ACC112 (cell line): ENCODE data around the gene PLCL1.
A peak's percentile ranks its signal among the peaks of the same experiment; 100 is the strongest.

Source experiments
- H2AFZ ChIP-seq: fragments of 200-600 bp; sonication (generic); one replicate; pipeline ENCODE4 v1.6.0; 2017; ENCODE audit warnings: antibody characterized with exemption, low read length; ENCODE audit not compliant: unreplicated experiment
- H3K27ac ChIP-seq: fragments of 200-600 bp; sonication (generic); 2 replicates; pipeline ENCODE4 v1.5.1; 2014; ENCODE audit warnings: low read depth, mild to moderate bottlenecking, antibody characterized with exemption, low read length, moderate library complexity
- H3K27me3 ChIP-seq: fragments of 200-600 bp; sonication (generic); 2 replicates; pipeline ENCODE4 v1.6.1; 2014; ENCODE audit warnings: mild to moderate bottlenecking, antibody characterized with exemption, low read length, moderate library complexity, mixed read lengths; ENCODE audit not compliant: insufficient read depth
- H3K36me3 ChIP-seq: fragments of 200-600 bp; sonication (generic); 2 replicates; pipeline ENCODE4 v1.6.1; 2016; ENCODE audit warnings: mild to moderate bottlenecking, antibody characterized with exemption, low read length, moderate library complexity, mixed read lengths; ENCODE audit not compliant: insufficient read depth
- H3K4me1 ChIP-seq: fragments of 200-600 bp; sonication (generic); one replicate; pipeline ENCODE4 v1.6.1; 2016; ENCODE audit warnings: low read length, mixed read lengths; ENCODE audit not compliant: insufficient read depth, unreplicated experiment, control insufficient read depth
- H3K4me3 ChIP-seq: fragments of 200-600 bp; sonication (generic); 2 replicates; pipeline ENCODE4 v1.5.1; 2014; ENCODE audit warnings: mild to moderate bottlenecking, low read depth, low read length
- H3K79me2 ChIP-seq: fragments of 200-600 bp; sonication (generic); one replicate; pipeline ENCODE4 v1.6.0; 2016; ENCODE audit warnings: low read length; ENCODE audit not compliant: control insufficient read depth, unreplicated experiment, insufficient read depth

The PLCL1 gene

GRCh38 chr2:197993363-197993762 is 189.0 kb downstream of the PLCL1 start:
- H2AFZ ChIP-seq = no peak overlapping the region
- H3K27ac ChIP-seq = no peak overlapping the region
- no peaks in the 10 kb centered on the region for H3K27me3 ChIP-seq
- H3K36me3 ChIP-seq = no peaks in the 10 kb centered on the region
- no peaks in the 10 kb centered on the region for H3K79me2 ChIP-seq
- no peaks in the 10 kb centered on the region for H3K4me1 ChIP-seq
- H3K4me3 ChIP-seq = no peak overlapping the region

- no peaks in the 10 kb centered on the region for H3K36me3 ChIP-seq
- H3K27ac ChIP-seq = no peak overlapping the region
- no peak overlapping the region for H3K4me3 ChIP-seq
- H3K4me1 ChIP-seq = no peaks in the 10 kb centered on the region
- no peaks in the 10 kb centered on the region for H3K79me2 ChIP-seq
- no peak overlapping the region for H2AFZ ChIP-seq
- H3K27me3 ChIP-seq = no peaks in the 10 kb centered on the region
Observed at GRCh38 chr2:197993830-197994229, 189.4 kb downstream of the PLCL1 start.

- H3K4me3 ChIP-seq = no peak overlapping the region
- H3K27ac ChIP-seq = no peak overlapping the region
- no peaks in the 10 kb centered on the region for H3K4me1 ChIP-seq
- H2AFZ ChIP-seq = no peak overlapping the region
- no peaks in the 10 kb centered on the region for H3K36me3 ChIP-seq
- H3K79me2 ChIP-seq = no peaks in the 10 kb centered on the region
- no peaks in the 10 kb centered on the region for H3K27me3 ChIP-seq
Observed at GRCh38 chr2:197994751-197995150, 190.4 kb downstream of the PLCL1 start.

GRCh38 chr2:197996583-197996982 is 192.2 kb downstream of the PLCL1 start:
- Histone ChIP-seq H2AFZ (no peak overlapping the region), H3K4me1 (no peaks in the 10 kb centered on the region), H3K27ac (no peak overlapping the region), H3K4me3 (no peak overlapping the region), H3K79me2 (no peaks in the 10 kb centered on the region), H3K27me3 (no peaks in the 10 kb centered on the region), H3K36me3 (no peaks in the 10 kb centered on the region)

GRCh38 chr2:197997083-197997541 is 192.7 kb downstream of the PLCL1 start:
- H3K4me1 ChIP-seq = no peaks in the 10 kb centered on the region
- no peak overlapping the region for H3K4me3 ChIP-seq
- no peaks in the 10 kb centered on the region for H3K27me3 ChIP-seq
- H3K27ac ChIP-seq = no peak overlapping the region
- no peaks in the 10 kb centered on the region for H3K79me2 ChIP-seq
- H3K36me3 ChIP-seq = no peaks in the 10 kb centered on the region
- no peak overlapping the region for H2AFZ ChIP-seq

GRCh38 chr2:197998702-197999101 is 194.3 kb downstream of the PLCL1 start:
- no peaks in the 10 kb centered on the region for H3K79me2 ChIP-seq
- no peaks in the 10 kb centered on the region for H3K36me3 ChIP-seq
- H3K27ac ChIP-seq = no peak overlapping the region
- no peak overlapping the region for H3K4me3 ChIP-seq
- H3K27me3 ChIP-seq = no peaks in the 10 kb centered on the region
- H3K4me1 ChIP-seq = no peaks in the 10 kb centered on the region
- no peak overlapping the region for H2AFZ ChIP-seq

GRCh38 chr2:198000417-198000816 is 196.0 kb downstream of the PLCL1 start:
- Histone ChIP-seq H3K79me2 (no peaks in the 10 kb centered on the region), H3K4me1 (peaks cover 8% of the 10 kb centered on the region), H3K27ac (no peak overlapping the region), H2AFZ (no peak overlapping the region), H3K27me3 (no peaks in the 10 kb centered on the region), H3K4me3 (no peak overlapping the region), H3K36me3 (no peaks in the 10 kb centered on the region)

GRCh38 chr2:198004173-198004572 is 199.8 kb downstream of the PLCL1 start:
- Histone ChIP-seq H3K36me3 (no peaks in the 10 kb centered on the region), H3K27ac (no peak overlapping the region), H3K27me3 (no peaks in the 10 kb centered on the region), H3K79me2 (no peaks in the 10 kb centered on the region), H3K4me3 (no peak overlapping the region), H2AFZ (no peak overlapping the region), H3K4me1 (peaks cover 8% of the 10 kb centered on the region)

- H2AFZ ChIP-seq = peak overlapping the region; percentile 26
- no peak overlapping the region for H3K27ac ChIP-seq
- no peak overlapping the region for H3K4me3 ChIP-seq
- no peaks in the 10 kb centered on the region for H3K27me3 ChIP-seq
- peaks cover 8% of the 10 kb centered on the region for H3K4me1 ChIP-seq
- no peaks in the 10 kb centered on the region for H3K36me3 ChIP-seq
- no peaks in the 10 kb centered on the region for H3K79me2 ChIP-seq
Observed at GRCh38 chr2:198004921-198005829, 200.8 kb downstream of the PLCL1 start.

- no peaks in the 10 kb centered on the region for H3K27me3 ChIP-seq
- H3K4me1 ChIP-seq = peaks cover 8% of the 10 kb centered on the region
- no peaks in the 10 kb centered on the region for H3K79me2 ChIP-seq
- no peaks in the 10 kb centered on the region for H3K36me3 ChIP-seq
- H3K4me3 ChIP-seq = no peak overlapping the region
- H3K27ac ChIP-seq = no peak overlapping the region
- no peak overlapping the region for H2AFZ ChIP-seq
Observed at GRCh38 chr2:198006733-198007132, 202.3 kb downstream of the PLCL1 start.

GRCh38 chr2:198008230-198008629 is 203.8 kb downstream of the PLCL1 start:
- Histone ChIP-seq H3K79me2 (no peaks in the 10 kb centered on the region), H3K4me1 (peaks cover 8% of the 10 kb centered on the region), H3K36me3 (no peaks in the 10 kb centered on the region), H3K27me3 (no peaks in the 10 kb centered on the region), H3K27ac (no peak overlapping the region), H3K4me3 (no peak overlapping the region), H2AFZ (no peak overlapping the region)
